ENCODE measurements around the gene TMEM187.

TMEM187 gene

GRCh38 chrX:153972368-153973126 is at the start of gene TMEM187:
Gene TMEM187, plus strand, starts transcription at chrX:153972754. Its CDS starts 9,309 bp downstream, at chrX:153982063.
- no peak for FAIRE-seq

- no peak for FAIRE-seq
Observed at GRCh38 chrX:153922932-153923857, 49.4 kb upstream of the TMEM187 start.

GRCh38 chrX:153924149-153924861 is 48.2 kb upstream of the TMEM187 start:
- peak; percentile 95 for FAIRE-seq

GRCh38 chrX:153925387-153925738 is 47.2 kb upstream of the TMEM187 start:
- no peak for FAIRE-seq

GRCh38 chrX:153925739-153926551 is 46.6 kb upstream of the TMEM187 start, which contains the start of gene ARHGAP4:
Gene ARHGAP4, minus strand, starts transcription at chrX:153926264. Its CDS starts 62 bp downstream, at chrX:153926202.
- no peak for FAIRE-seq

GRCh38 chrX:153926552-153926857 is 46.0 kb upstream of the TMEM187 start:
- no peak for FAIRE-seq

- no peak for FAIRE-seq
Observed at GRCh38 chrX:153926858-153927671, 45.5 kb upstream of the TMEM187 start.

GRCh38 chrX:153927672-153927921 is 45.0 kb upstream of the TMEM187 start:
- no peak for FAIRE-seq

GRCh38 chrX:153927922-153928760 is 44.4 kb upstream of the TMEM187 start:
- FAIRE-seq, result peak; percentile 98

GRCh38 chrX:153928846-153929245 is 43.7 kb upstream of the TMEM187 start:
- no peak for FAIRE-seq

- no peak for FAIRE-seq
Observed at GRCh38 chrX:153929576-153929975, 43.0 kb upstream of the TMEM187 start.

- FAIRE-seq, result no peak
Observed at GRCh38 chrX:153930011-153930910, 42.3 kb upstream of the TMEM187 start.

- no peak for FAIRE-seq
Observed at GRCh38 chrX:153931151-153931550, 41.4 kb upstream of the TMEM187 start.

GRCh38 chrX:153931748-153932147 is 40.8 kb upstream of the TMEM187 start:
- FAIRE-seq, result no peak

GRCh38 chrX:153932220-153932915 is 40.2 kb upstream of the TMEM187 start:
- no peak for FAIRE-seq

GRCh38 chrX:153933748-153934147 is 38.8 kb upstream of the TMEM187 start:
- no peak for FAIRE-seq

GRCh38 chrX:153934148-153934761 is 38.3 kb upstream of the TMEM187 start:
- FAIRE-seq, result no peak

- no peak for FAIRE-seq
Observed at GRCh38 chrX:153934762-153935325, 37.7 kb upstream of the TMEM187 start, which contains the start of gene NAA10. Gene NAA10, minus strand, starts transcription at chrX:153935037. Its CDS starts 133 bp downstream, at chrX:153934904.
